ENCODE results near the gene ZAP70. TPM values are rescaled to one million over a fixed set of nuclear protein-coding genes. Genes with fewer than 3 reads are reported as not detected.

Gene ZAP70
- total and polyA plus RNA-seq, 10 of the 15 experiments (the other 5 are each of a cell fraction or from before 2014, with no cell fraction given): 0.18 to 2.9 (median 1.2) TPM; not detected in 1

DNA sequence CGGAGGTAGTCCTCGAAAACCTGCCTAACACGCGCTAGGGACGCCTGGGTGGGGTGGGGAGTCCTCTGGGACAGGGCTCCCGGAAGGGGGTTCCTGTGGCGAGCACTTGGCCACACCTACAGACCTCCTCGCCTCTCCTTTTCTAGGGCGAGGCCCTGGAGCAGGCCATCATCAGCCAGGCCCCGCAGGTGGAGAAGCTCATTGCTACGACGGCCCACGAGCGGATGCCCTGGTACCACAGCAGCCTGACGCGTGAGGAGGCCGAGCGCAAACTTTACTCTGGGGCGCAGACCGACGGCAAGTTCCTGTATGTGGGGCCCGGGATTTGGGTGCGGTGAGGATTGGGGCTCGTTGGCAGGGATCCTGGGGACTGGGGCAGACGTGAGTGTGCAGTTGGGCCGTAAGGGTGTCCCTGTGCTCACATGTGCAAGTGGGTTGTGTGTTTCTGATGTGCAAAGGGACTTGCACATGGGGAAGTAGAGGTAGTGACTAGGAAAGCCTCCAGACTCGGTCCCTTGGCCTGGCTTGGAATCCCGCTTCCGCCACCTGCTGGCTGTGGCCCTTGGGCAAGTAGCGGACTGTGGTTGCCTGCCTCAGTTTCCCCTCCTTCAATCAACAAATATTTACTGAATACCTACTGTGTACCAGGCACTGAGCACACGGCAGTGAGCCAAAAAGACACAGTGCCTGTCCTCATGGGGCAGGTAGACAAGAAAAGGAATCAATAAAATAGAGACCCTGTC, 11.7 kb downstream of the ZAP70 start (continued):
- TF ChIP-seq, protein P1, sequence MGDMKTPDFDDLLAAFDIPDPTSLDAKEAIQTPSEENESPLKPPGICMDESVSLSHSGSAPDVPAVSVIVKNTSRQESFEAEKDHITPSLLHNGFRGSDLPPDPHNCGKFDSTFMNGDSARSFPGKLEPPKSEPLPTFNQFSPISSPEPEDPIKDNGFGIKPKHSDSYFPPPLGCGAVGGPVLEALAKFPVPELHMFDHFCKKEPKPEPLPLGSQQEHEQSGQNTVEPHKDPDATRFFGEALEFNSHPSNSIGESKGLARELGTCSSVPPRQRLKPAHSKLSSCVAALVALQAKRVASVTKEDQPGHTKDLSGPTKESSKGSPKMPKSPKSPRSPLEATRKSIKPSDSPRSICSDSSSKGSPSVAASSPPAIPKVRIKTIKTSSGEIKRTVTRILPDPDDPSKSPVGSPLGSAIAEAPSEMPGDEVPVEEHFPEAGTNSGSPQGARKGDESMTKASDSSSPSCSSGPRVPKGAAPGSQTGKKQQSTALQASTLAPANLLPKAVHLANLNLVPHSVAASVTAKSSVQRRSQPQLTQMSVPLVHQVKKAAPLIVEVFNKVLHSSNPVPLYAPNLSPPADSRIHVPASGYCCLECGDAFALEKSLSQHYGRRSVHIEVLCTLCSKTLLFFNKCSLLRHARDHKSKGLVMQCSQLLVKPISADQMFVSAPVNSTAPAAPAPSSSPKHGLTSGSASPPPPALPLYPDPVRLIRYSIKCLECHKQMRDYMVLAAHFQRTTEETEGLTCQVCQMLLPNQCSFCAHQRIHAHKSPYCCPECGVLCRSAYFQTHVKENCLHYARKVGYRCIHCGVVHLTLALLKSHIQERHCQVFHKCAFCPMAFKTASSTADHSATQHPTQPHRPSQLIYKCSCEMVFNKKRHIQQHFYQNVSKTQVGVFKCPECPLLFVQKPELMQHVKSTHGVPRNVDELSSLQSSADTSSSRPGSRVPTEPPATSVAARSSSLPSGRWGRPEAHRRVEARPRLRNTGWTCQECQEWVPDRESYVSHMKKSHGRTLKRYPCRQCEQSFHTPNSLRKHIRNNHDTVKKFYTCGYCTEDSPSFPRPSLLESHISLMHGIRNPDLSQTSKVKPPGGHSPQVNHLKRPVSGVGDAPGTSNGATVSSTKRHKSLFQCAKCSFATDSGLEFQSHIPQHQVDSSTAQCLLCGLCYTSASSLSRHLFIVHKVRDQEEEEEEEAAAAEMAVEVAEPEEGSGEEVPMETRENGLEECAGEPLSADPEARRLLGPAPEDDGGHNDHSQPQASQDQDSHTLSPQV (IDR thresholded peaks at IDR 0.05): no peak
- no peak for TF ChIP-seq SMARCA5 (IDR thresholded peaks at IDR 0.05)

DNA sequence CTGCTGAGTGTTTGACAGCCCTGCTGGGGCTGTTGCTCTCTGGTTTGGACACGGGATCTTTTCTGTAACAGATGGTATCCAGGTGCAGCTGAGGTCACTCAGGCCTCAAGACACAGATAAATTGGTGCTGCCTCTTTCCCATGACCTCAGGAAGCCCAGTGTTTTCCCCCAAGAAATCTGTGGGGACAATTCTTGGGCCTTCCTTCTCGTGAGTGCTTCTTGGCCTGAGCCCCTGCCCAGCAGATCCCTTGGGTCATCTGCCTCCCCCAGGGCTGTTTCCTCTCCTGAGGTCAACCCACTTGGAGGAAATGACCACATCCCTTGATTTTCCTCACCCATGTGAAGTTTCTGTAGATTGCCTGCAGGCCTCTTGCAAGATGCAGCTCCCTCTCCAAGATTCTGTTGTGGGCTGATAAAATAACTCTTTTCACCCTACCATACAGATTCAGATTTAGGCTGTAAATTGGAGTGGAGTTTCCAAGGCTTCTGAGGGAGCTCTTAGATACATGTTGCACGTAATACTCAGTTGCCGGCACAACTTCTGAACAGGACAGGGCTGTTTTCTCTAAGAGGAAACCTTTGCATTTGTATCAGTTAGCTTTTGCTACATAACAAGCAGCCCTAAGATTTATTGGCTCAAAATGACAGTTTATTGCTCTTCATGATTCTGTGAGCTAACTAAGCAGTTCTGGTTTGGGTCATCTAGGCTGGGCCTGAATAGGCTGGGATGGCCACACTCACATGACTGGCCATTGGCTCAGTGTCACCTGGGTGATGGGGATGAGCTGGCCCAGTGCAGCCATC, 13.1 kb downstream of the ZAP70 start:
- Histone ChIP-seq H3K9me3 (replicated peaks; ENCODE audit: control insufficient read depth, insufficient read depth, low read length) (peaks cover 2% of the 10 kb centered on the region; the same call in 1 of the 3 replicates), H3K36me3 (ENCODE audit: control insufficient read depth in 2 of 2, insufficient read depth in 2 of 2, low read length in 1 of 2) (no peaks in the 10 kb centered on the region), H3K4me2 (ENCODE audit: control insufficient read depth, insufficient read depth) (no peak overlapping the region), H4K20me1 (ENCODE audit: control insufficient read depth, insufficient read depth) (no peaks in the 10 kb centered on the region), H3K27ac (ENCODE audit: control insufficient read depth, insufficient read depth) (no peak overlapping the region), H3K27me3 (replicated peaks in 1 of 2; ENCODE audit: control insufficient read depth in 2 of 2, insufficient read depth in 2 of 2, low read length in 1 of 2) (no peaks in the 10 kb centered on the region), H2AFZ (ENCODE audit: control insufficient read depth, low read depth, low read length) (no peak overlapping the region), H3K79me2 (ENCODE audit: control insufficient read depth, insufficient read depth, low read length) (no peaks in the 10 kb centered on the region), H3K9ac (ENCODE audit: control insufficient read depth, insufficient read depth, low read length) (no peak overlapping the region), H3K4me3 (no peak overlapping the region), H3K4me1 (ENCODE audit: control insufficient read depth, insufficient read depth, low read length) (no peaks in the 10 kb centered on the region)
- ChIA-PET CTCF (interaction anchor here (0.7 to 2.9 kb wide), 5 partner anchors 9 to 659 kb away, joined by 3 to 8 read pairs (median 3); partner anchors contain the start of gene ZAP70), RAD21 (ENCODE audit: unreplicated experiment) (no interaction called here), POLR2A (no interaction called here), SMC1A (ENCODE audit: uncharacterized antibody, unreplicated experiment) (interaction anchor here (0.9 kb wide), 1 partner anchor 29 kb away, joined by 3 read pairs; no protein-coding TSS in a partner anchor)
- intact Hi-C loops (cut with micrococcal nuclease; ENCODE audit: unreplicated experiment): no loop called here
- no TSS peak for BruUV-seq (replicated peaks)
- FAIRE-seq: no peak
- WGBS (ENCODE audit: insufficient coverage, insufficient replicate concordance, low lambda C conversion rate, missing lambda C conversion rate): 33% methylated on average over 4 of the region's 4 CpGs
- in situ Hi-C loops (cut with MboI): no loop called here
- no peak for TF ChIP-seq RCOR1 (conservative IDR thresholded peaks at IDR 0.05; ENCODE audit: low read depth, low read length)
- no peak for TF ChIP-seq TCF7 (IDR thresholded peaks at IDR 0.05; ENCODE audit: borderline replicate concordance)
- TF ChIP-seq, protein P2, sequence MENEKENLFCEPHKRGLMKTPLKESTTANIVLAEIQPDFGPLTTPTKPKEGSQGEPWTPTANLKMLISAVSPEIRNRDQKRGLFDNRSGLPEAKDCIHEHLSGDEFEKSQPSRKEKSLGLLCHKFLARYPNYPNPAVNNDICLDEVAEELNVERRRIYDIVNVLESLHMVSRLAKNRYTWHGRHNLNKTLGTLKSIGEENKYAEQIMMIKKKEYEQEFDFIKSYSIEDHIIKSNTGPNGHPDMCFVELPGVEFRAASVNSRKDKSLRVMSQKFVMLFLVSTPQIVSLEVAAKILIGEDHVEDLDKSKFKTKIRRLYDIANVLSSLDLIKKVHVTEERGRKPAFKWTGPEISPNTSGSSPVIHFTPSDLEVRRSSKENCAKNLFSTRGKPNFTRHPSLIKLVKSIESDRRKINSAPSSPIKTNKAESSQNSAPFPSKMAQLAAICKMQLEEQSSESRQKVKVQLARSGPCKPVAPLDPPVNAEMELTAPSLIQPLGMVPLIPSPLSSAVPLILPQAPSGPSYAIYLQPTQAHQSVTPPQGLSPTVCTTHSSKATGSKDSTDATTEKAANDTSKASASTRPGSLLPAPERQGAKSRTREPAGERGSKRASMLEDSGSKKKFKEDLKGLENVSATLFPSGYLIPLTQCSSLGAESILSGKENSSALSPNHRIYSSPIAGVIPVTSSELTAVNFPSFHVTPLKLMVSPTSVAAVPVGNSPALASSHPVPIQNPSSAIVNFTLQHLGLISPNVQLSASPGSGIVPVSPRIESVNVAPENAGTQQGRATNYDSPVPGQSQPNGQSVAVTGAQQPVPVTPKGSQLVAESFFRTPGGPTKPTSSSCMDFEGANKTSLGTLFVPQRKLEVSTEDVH (IDR thresholded peaks at IDR 0.05; ENCODE audit: low read depth, partially characterized antibody): no peak
- TF ChIP-seq MTA2 (IDR thresholded peaks at IDR 0.05; ENCODE audit: low read depth): no peak
- no peak for ATAC-seq
- no peak for DNase-seq (ENCODE audit: low read depth, low spot score)
